GM19025 (cell line): ENCODE data around the gene ARMH4.

Experiments used
- ATAC-seq: cut with Tn5 transposase; IDR thresholded peaks from one replicate; pipeline ENCODE4 v1.9.1; 2021; ENCODE audit warnings: mild to moderate bottlenecking, low read depth, moderate library complexity; ENCODE audit not compliant: unreplicated experiment

Gene ARMH4, protein sequence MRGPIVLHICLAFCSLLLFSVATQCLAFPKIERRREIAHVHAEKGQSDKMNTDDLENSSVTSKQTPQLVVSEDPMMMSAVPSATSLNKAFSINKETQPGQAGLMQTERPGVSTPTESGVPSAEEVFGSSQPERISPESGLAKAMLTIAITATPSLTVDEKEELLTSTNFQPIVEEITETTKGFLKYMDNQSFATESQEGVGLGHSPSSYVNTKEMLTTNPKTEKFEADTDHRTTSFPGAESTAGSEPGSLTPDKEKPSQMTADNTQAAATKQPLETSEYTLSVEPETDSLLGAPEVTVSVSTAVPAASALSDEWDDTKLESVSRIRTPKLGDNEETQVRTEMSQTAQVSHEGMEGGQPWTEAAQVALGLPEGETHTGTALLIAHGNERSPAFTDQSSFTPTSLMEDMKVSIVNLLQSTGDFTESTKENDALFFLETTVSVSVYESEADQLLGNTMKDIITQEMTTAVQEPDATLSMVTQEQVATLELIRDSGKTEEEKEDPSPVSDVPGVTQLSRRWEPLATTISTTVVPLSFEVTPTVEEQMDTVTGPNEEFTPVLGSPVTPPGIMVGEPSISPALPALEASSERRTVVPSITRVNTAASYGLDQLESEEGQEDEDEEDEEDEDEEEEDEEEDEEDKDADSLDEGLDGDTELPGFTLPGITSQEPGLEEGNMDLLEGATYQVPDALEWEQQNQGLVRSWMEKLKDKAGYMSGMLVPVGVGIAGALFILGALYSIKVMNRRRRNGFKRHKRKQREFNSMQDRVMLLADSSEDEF

DNA sequence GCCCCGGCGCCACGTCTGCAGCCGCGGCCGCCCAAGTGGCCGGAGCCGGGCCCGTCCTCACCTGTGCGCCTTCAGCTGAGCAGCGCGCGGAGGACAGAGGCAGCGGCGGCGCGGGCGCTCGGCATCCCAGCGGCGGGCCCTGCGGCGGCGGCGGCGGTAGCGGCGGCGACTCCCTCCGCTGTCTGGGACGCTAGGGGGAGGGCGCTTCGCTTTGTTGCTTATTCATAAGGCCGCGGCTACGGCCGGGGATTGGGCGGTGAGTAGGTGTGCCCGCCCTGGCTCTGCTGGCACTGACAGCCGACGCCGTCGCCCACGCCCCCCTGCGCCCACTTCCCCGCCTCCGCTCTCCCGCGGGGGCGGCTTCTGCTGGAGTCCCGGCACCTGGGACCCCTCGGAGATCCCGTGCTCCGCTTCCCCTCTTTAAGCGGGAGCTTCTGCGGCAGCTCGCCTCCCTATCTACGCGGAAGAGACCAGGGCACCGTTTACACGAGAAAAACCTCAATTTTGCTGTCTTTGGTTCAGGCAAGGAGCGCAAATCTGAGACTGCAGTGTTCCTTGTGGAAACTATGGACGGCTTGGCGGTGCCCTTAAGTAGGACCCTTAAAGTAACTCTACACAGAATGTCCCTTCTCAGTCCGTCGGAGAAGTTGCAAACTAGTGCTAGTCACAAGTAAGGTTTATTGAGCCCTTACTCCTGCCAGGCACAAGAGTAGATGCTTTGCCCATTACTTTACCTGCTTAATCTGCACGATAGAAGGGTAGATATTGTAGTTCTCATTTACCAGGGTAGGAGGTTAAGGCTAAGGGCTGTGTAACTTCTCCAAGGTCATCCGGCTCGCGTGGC lies at the start of gene ARMH4:
Gene ARMH4 (minus strand): TSS at position 200 of the 844 bp plus-strand sequence. CDS start 12,855 bp downstream, outside the sequence.
- peak; percentile 93 for ATAC-seq

- ATAC-seq: no peak
Observed at GRCh38 chr14:58200846-58201245, 48.8 kb upstream of the ARMH4 start.

DNA sequence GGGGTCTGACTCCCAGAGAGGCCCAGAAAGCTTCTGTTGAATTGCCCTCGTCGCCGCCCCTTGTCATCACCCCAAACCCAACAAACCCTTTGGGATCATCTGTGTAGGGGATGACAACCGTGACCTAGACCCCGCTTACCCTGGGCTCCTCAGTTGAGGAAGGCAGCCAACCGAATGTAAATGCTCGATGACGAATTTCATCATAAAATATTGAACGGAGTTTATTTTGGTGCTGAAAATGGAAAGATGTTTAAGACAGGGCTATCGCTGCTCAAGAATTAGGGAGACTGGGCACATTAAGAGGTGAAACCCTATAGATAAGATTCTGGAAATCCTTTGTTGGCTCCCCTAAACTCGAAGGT lies 48.4 kb upstream of the ARMH4 start:
- no peak for ATAC-seq

DNA sequence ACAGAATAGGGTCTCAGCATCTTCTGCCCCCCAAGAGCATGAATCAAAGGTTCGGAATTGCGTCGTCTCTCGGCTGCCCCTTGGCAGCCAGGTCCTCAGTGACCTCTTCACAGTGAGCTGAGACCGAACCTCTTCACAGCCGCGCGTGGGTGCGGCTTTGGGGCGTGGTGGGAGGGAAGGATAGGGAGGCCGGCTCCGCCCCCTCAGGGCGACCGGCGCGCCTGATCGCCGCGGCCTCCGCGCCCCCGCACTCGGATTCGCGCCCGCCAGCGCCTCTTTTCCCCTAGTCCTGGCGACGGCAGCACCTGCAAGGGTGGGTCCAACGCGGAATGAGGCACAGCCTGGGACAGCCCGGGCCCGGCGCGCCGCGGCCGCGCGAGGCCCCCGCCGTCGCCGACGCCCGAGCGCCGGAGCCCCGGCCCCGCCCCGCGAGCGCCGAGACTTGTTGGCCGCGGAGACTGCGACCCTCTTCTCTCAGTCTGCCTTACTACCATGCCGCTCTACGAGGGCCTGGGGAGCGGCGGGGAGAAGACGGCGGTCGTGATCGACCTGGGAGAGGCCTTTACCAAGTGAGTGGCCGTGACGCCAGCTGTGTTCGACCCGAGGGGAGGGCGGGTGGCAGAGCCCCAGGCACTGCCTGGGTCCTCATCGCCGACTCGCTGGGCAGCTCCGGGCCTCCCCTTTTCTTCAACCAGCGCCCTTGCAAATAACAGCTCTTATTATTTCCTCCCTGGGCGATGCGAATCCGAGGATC lies 47.9 kb upstream of the ARMH4 start, which contains the start of gene ACTR10:
Gene ACTR10 (plus strand): TSS at position 424 of the 754 bp plus-strand sequence. CDS start 69 bp downstream, at position 493.
- peak; percentile 93 for ATAC-seq

- no peak for ATAC-seq
Observed at GRCh38 chr14:58198086-58198485, 46.1 kb upstream of the ARMH4 start.

DNA sequence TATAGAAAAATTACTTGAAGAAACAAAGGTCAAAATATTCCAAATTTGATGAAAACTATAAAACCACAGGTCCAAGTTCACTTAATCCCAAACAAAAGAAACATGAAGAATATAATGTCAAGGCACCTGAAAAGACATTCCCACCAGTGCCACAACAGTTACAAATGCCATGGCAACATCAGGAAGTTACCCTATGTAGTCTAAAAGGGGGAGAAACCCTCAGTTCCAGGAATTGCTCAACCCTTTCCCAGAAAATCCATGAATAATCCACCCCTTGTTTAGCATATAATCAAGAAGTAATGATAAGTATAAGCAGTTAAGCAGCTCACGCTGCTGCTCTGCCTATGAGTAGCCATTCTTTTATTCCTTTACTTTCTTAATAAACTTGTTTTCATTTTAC lies 44.2 kb upstream of the ARMH4 start:
- ATAC-seq: no peak

- ATAC-seq: no peak
Observed at GRCh38 chr14:58193542-58193941, 41.5 kb upstream of the ARMH4 start.

- ATAC-seq: no peak
Observed at GRCh38 chr14:58191763-58192601, 40.0 kb upstream of the ARMH4 start.

- ATAC-seq: no peak
Observed at GRCh38 chr14:58189176-58189575, 37.2 kb upstream of the ARMH4 start.

DNA sequence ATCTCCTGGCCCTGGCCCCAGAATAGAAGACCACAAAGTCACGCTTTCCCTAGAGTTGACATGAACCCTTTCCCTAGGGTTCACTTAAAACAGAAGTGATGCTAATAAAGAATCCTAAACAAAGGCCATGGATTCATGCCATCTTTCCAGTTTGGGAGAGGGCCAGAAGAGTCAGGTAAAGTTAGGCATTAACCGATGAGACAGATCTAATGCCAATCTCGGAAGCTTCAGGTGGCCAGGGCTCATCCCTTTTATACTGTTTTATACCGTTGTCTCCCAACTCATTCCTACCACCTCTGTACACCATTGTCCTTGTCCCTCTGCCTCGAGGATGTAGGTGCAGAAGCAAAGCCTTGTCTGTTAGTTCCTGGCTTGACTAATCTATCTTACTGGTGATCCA lies 25.1 kb upstream of the ARMH4 start:
- no peak for ATAC-seq

DNA sequence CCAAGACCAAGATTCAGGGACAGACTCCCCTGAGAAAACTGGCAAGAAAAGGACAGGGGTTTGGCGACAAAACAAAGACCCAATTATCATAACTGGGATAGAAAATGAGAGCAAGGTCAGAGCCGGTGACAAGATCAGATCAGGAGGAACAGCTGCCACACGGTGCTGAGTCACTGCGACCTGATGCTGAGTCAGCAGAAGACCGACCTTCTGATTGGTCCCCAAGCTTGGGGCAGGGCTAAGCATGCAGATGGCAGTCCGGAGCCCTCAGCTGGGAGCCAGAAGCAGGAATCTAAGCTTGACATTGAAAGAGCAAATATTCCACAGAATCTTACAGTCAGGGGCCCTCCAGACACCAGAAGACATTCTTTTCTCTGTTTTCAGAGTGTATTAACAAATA lies 19.1 kb upstream of the ARMH4 start:
- peak; percentile 89 for ATAC-seq

DNA sequence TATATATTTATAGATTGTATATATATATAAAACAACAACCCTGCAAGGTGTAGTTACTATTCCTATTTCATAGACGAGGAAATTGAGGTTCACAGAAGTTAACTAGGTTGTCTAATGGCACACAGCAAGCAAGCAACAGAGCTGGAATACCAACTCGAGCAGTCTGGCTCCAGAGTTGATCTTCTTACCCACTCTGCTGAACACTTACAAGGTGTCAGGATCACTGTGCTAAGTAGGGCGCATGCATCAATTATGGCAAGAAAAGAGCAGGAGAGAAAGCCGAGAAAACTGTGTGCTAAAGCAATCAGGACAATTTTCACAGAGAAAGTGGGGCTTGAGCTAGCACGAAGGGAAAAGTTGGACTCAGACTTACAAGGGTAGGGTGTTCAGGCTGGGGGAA lies 15.9 kb upstream of the ARMH4 start:
- ATAC-seq: no peak

DNA sequence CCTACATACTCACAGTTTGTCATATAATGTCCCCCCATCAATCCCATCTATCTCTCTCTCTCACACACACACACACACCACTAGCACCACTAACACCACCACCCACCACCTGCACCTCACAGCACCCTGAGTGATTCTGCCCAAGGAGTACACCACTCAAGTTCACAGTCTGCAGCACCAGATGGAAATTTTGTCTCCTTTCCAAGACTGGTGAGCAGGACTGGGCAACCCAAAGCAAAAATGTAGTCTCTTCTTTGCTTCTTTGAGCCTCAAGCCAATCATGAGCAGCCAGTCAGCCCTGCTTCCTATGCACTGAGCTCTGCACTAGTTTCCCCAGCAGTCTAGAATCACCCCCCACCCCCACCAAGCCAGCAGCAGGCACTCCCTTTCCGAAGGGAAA lies 15.0 kb upstream of the ARMH4 start:
- ATAC-seq: no peak

GRCh38 chr14:58166005-58166983 lies 14.3 kb upstream of the ARMH4 start:
- ATAC-seq: no peak

DNA sequence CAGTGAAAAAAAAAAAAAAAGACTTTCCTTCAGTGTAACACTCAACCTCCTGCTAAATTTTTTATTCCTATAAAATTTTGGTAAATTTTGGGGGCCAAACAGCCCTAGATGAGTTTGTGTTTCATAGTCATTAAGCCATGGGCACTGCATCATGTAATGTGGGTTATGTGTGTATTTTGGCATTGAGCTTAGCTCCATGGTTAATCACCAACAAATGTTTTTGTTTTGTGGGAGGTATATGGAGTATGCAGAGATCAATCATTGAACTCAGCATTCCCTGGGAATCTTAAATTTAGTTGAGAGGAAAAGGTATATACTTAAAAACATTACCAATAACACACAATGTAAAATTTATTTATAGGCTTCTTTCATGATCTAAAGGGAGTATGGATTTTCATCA lies 8.5 kb upstream of the ARMH4 start:
- no peak for ATAC-seq

DNA sequence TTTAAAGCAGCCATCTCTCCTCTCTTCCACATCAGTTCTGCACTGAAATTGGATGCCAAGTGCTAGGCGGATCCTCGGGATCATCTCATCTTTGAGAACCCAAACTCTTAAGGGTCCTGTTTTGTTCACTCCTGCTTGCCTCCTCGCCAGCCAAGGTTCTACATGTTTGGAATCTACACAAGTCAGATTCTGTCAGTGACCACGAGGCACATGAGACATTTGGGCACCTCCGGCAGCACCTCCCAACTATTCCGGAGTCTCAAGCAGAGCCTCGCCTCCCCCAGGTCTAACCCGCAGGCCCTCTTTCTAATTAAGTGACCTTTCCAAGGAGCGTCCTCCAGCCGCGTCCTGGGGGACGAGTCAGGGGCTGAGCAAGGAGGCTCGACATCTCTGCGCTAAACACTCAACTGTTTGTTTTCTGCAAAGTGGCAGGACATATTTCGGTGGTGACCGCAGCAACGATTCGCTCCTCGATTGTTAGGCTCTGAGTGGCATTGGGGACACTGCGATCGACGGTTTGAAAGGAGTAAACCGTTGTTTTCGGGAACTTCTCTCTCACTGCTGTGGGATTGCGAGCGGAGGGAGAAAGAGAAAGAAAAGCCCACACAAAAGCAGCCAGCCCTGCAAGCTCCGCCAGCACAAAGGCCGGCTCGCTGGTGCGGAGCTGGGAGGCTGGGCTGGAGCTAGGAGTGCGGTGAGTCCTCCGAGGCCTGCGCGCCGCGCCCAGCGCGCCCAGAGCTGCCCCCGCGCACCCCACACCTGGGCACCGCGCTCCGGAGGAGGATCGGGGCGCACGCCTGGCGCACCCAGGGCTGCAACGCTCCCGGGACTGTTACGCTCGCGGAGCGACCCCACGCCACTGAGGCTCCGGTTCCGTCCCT lies 640 bp downstream of the ARMH4 start:
- peak; percentile 7 for ATAC-seq

DNA sequence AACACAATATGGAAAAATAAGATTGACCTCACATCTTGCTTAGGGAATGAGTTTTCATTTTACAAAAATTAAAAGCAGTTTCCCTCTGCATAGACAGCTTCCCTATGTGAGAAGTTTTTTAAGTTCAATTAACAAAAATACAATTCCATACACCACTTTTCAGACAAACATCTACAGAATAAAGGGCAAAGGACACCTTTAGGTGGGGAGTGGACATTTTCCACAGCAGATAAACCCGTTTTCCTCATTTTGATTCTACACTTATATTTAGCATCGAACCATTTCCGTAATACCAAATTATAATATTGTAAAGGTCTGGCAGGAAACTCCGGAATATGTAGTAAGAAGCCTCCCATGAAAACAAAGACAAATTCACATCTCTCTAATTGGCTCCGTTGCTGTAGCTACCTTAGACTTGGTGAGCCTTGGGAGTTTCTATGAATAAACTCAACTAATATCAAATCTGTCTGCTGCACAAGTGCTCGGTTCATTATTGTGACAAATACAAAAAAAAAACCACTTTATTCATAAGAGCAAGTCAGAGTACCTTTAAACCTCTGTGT lies 1.7 kb downstream of the ARMH4 start:
- no peak for ATAC-seq
